Mesenchymal stem cell (in vitro differentiated cells and primary cell): ENCODE data around the gene TSPEAR.

Experiments used
- DNase-seq: peaks from one replicate; pipeline ENCODE4 v3.0.0-alpha.2; 2013
- H2AFZ ChIP-seq: one replicate; pipeline ENCODE4 v1.6.1; 2013; ENCODE audit warnings: low read depth, mild to moderate bottlenecking, control low read depth, inconsistent platforms, low read length, moderate library complexity
- H2AK5ac ChIP-seq: 2 replicates; pipeline ENCODE4 v1.6.1; 2013; ENCODE audit warnings: low read length, moderate library complexity, mild to moderate bottlenecking, inconsistent platforms; ENCODE audit not compliant: severe bottlenecking
- H2BK120ac ChIP-seq: one replicate; pipeline ENCODE4 v1.6.1; 2013; ENCODE audit warnings: low read depth, mild to moderate bottlenecking, inconsistent platforms, low read length, moderate library complexity
- H2BK12ac ChIP-seq, 2 experiments: one replicate each; pipeline ENCODE4 v1.6.1; 2013; ENCODE audit warnings: inconsistent platforms in 2 of 2, low read length in 2 of 2, mild to moderate bottlenecking in 2 of 2, moderate library complexity in 2 of 2, control low read depth in 1 of 2
- H2BK15ac ChIP-seq: one replicate; pipeline ENCODE4 v1.6.1; 2013; ENCODE audit warnings: mild to moderate bottlenecking, low read depth, inconsistent platforms; ENCODE audit not compliant: poor library complexity, severe bottlenecking
- H2BK5ac ChIP-seq: 2 replicates; pipeline ENCODE4 v1.6.1; 2013; ENCODE audit warnings: low read depth, mild to moderate bottlenecking, low read length, control low read depth, inconsistent platforms; ENCODE audit not compliant: poor library complexity, severe bottlenecking
- H3K14ac ChIP-seq, 2 experiments: one replicate each; pipeline ENCODE4 v1.6.1; 2013; ENCODE audit warnings: inconsistent platforms in 2 of 2, low read length in 2 of 2, control low read depth in 1 of 2, mild to moderate bottlenecking in 1 of 2, moderate library complexity in 1 of 2
- H3K18ac ChIP-seq, 2 experiments: one replicate each; pipeline ENCODE4 v1.6.1; 2013; ENCODE audit warnings: inconsistent platforms in 2 of 2, low read length in 2 of 2, control low read depth in 1 of 2, low read depth in 1 of 2, mild to moderate bottlenecking in 1 of 2
- H3K23ac ChIP-seq, 2 experiments: one replicate each; pipeline ENCODE4 v1.6.1; 2013; ENCODE audit warnings: inconsistent platforms in 2 of 2, low read length in 2 of 2, mild to moderate bottlenecking in 2 of 2, moderate library complexity in 2 of 2, control low read depth in 1 of 2
- H3K27ac ChIP-seq: 2 replicates; pipeline ENCODE4 v1.5.1; 2013; ENCODE audit warnings: mild to moderate bottlenecking, moderate library complexity, low read length, control low read depth, inconsistent platforms; ENCODE audit not compliant: poor library complexity, severe bottlenecking
- H3K27me3 ChIP-seq, 2 experiments: 2 replicates each; pipeline versions ENCODE4 v1.6.1 to v1.7.0; 2013; ENCODE audit warnings: low read length in 2 of 2, mild to moderate bottlenecking in 2 of 2, moderate library complexity in 2 of 2, control low read depth in 1 of 2, inconsistent platforms in 1 of 2; ENCODE audit not compliant: control insufficient read depth in 1 of 2, insufficient read depth in 1 of 2
- H3K36me3 ChIP-seq, 2 experiments: 2 replicates each; pipeline versions ENCODE4 v1.6.1 to v1.7.0; 2013; ENCODE audit warnings: low read length in 2 of 2, control low read depth in 1 of 2, inconsistent platforms in 1 of 2, low read depth in 1 of 2, mild to moderate bottlenecking in 1 of 2; ENCODE audit not compliant: insufficient read depth in 2 of 2, control insufficient read depth in 1 of 2
- H3K4ac ChIP-seq, 2 experiments: one replicate each; pipeline ENCODE4 v1.6.1; 2013; ENCODE audit warnings: inconsistent platforms in 2 of 2, low read length in 2 of 2, mild to moderate bottlenecking in 2 of 2, moderate library complexity in 2 of 2, control low read depth in 1 of 2, low read depth in 1 of 2
- H3K4me1 ChIP-seq: 2 replicates; pipeline ENCODE4 v1.6.1; 2013; ENCODE audit warnings: low read depth, low read length, control low read depth; ENCODE audit not compliant: control insufficient read depth, insufficient read depth
- H3K4me2 ChIP-seq: 2 replicates; pipeline ENCODE4 v1.6.1; 2013; ENCODE audit warnings: low read length, mild to moderate bottlenecking, inconsistent platforms; ENCODE audit not compliant: poor library complexity, severe bottlenecking
- H3K4me3 ChIP-seq, 2 experiments: 2 replicates each; pipeline versions ENCODE4 v1.5.1 to v1.7.0; 2013; ENCODE audit warnings: low read length in 2 of 2, mild to moderate bottlenecking in 2 of 2, control low read depth in 1 of 2, low read depth in 1 of 2; ENCODE audit not compliant: insufficient read depth in 1 of 2
- H3K79me1 ChIP-seq: replicated peaks from 2 replicates; pipeline ENCODE4 v1.6.1; 2013; ENCODE audit warnings: mild to moderate bottlenecking, control low read depth, low read length, inconsistent platforms; ENCODE audit not compliant: poor library complexity, severe bottlenecking
- H3K9ac ChIP-seq: 2 replicates; pipeline ENCODE4 v1.7.0; 2013; ENCODE audit warnings: mild to moderate bottlenecking, low read length, moderate library complexity
- H3K9me3 ChIP-seq: 2 replicates; pipeline ENCODE4 v1.7.0; 2013; ENCODE audit warnings: mild to moderate bottlenecking, low read length; ENCODE audit not compliant: control insufficient read depth
- H4K8ac ChIP-seq: one replicate; pipeline ENCODE4 v1.6.1; 2013; ENCODE audit warnings: inconsistent platforms, mild to moderate bottlenecking, low read length, moderate library complexity
- H4K91ac ChIP-seq: one replicate; pipeline ENCODE4 v1.6.1; 2013; ENCODE audit warnings: mild to moderate bottlenecking, low read length, inconsistent platforms
- WGBS: methylation state at CpG from one replicate; pipeline ENCODE4 v1.1.7; 2013; ENCODE audit warnings: mixed read lengths; 5-methylcytosine and 5-hydroxymethylcytosine counted together

Gene TSPEAR

GRCh38 chr21:44527156-44527982, 184.0 kb downstream of the TSPEAR start:
- Histone ChIP-seq H3K4me1 (no peaks in the 10 kb centered on the region), H3K9ac (no peak overlapping the region), H2AFZ (no peak overlapping the region), H3K23ac (no peak overlapping the region), H2BK12ac (no peak overlapping the region), H3K4me3 (no peak overlapping the region), H3K9me3 (no peaks in the 10 kb centered on the region), H2BK15ac (no peak overlapping the region), H3K14ac (no peak overlapping the region), H2AK5ac (no peak overlapping the region), H3K36me3 (no peaks in the 10 kb centered on the region), H3K27me3 (peaks cover 0 to 3% of the 10 kb centered on the region in 2 experiments), H2BK5ac (no peak overlapping the region), H4K8ac (no peak overlapping the region), H3K4ac (no peak overlapping the region), H3K27ac (no peak overlapping the region), H3K18ac (no peak overlapping the region), H3K79me1 (no peaks in the 10 kb centered on the region), H3K4me2 (no peak overlapping the region), H4K91ac (no peak overlapping the region), H2BK120ac (no peak overlapping the region)
- DNase-seq: no peak
- WGBS: 89% methylated on average over 37 of the region's 37 CpGs

- DNase-seq: no peak
- H2AFZ ChIP-seq: no peak overlapping the region
- no peak overlapping the region for H3K14ac ChIP-seq
- H3K4me3 ChIP-seq: no peak overlapping the region
- no peak overlapping the region for H3K4ac ChIP-seq
- peaks cover 0 to 3% of the 10 kb centered on the region in 2 experiments for H3K27me3 ChIP-seq
- H3K27ac ChIP-seq: no peak overlapping the region
- H3K23ac ChIP-seq: no peak overlapping the region
- H2BK5ac ChIP-seq: no peak overlapping the region
- H2BK120ac ChIP-seq: no peak overlapping the region
- H3K36me3 ChIP-seq: no peaks in the 10 kb centered on the region
- 81% methylated on average over 10 of the region's 12 CpGs for WGBS
- no peak overlapping the region for H3K9ac ChIP-seq
- H2AK5ac ChIP-seq: no peak overlapping the region
- no peaks in the 10 kb centered on the region for H3K79me1 ChIP-seq
- no peaks in the 10 kb centered on the region for H3K9me3 ChIP-seq
- H3K18ac ChIP-seq: no peak overlapping the region
- H4K91ac ChIP-seq: no peak overlapping the region
- no peak overlapping the region for H2BK12ac ChIP-seq
- H3K4me1 ChIP-seq: no peaks in the 10 kb centered on the region
- no peak overlapping the region for H2BK15ac ChIP-seq
- H4K8ac ChIP-seq: no peak overlapping the region
- H3K4me2 ChIP-seq: no peak overlapping the region
These were observed 185.0 kb downstream of the TSPEAR start for GRCh38 chr21:44526096-44526997.

GRCh38 chr21:44525391-44526095, 185.8 kb downstream of the TSPEAR start:
- Histone ChIP-seq H3K4me3 (no peak overlapping the region), H3K27me3 (peaks cover 0 to 3% of the 10 kb centered on the region in 2 experiments), H3K14ac (no peak overlapping the region), H3K36me3 (no peaks in the 10 kb centered on the region), H3K27ac (no peak overlapping the region), H2BK120ac (no peak overlapping the region), H2BK15ac (no peak overlapping the region), H3K4ac (no peak overlapping the region), H3K79me1 (no peaks in the 10 kb centered on the region), H3K9me3 (no peaks in the 10 kb centered on the region), H2BK12ac (no peak overlapping the region), H3K9ac (no peak overlapping the region), H2BK5ac (no peak overlapping the region), H4K8ac (no peak overlapping the region), H4K91ac (no peak overlapping the region), H3K23ac (no peak overlapping the region), H2AK5ac (no peak overlapping the region), H3K18ac (no peak overlapping the region), H3K4me1 (peaks cover 5% of the 10 kb centered on the region), H3K4me2 (no peak overlapping the region), H2AFZ (no peak overlapping the region)
- WGBS: 88% methylated on average over 20 of the region's 20 CpGs
- no peak for DNase-seq
